Esophagus muscularis mucosa (tissue), 4 donors: ENCODE measurements around the gene USP17L19. TPM values are rescaled to one million over a fixed set of nuclear protein-coding genes. Genes with fewer than 3 reads are reported as not detected.
"Not testable (repeated sequence)": the region's sequence is repeated elsewhere in the genome, so short reads cannot be mapped to it uniquely, and the experiment has no call there.

Experiments used
- DNase-seq: peaks from one replicate; pipeline ENCODE4 v3.0.0-alpha.2; 2017; ENCODE audit errors: extremely low spot score
- H3K27ac ChIP-seq, 4 donors: fragments of 200-600 bp; sonication (generic); replicated peaks in 1 of 4; 1 replicate in 3 of 4; 2 replicates in 1 of 4; pipeline ENCODE4 v1.5.1; 2016 to 2019; ENCODE audit warnings: mild to moderate bottlenecking in 1 of 4
- H3K27me3 ChIP-seq, 4 donors: fragments of 200-600 bp; sonication (generic); one replicate each; pipeline versions ENCODE4 v1.5.1 to v1.6.0; 2016 to 2019
- H3K36me3 ChIP-seq, 4 donors: fragments of 200-600 bp; sonication (generic); one replicate each; pipeline ENCODE4 v1.5.1; 2016 to 2019
- H3K4me1 ChIP-seq, 4 donors: fragments of 200-600 bp; sonication (generic); one replicate each; pipeline ENCODE4 v1.5.1; 2016 to 2019
- H3K4me3 ChIP-seq, 4 donors: fragments of 200-600 bp; sonication (generic); 1 replicate in 2 of 4; 2 replicates in 2 of 4; pipeline ENCODE4 v1.5.1; 2016 to 2019; ENCODE audit warnings: mild to moderate bottlenecking in 4 of 4, moderate library complexity in 1 of 4
- H3K9me3 ChIP-seq, 4 donors: fragments of 200-600 bp; sonication (generic); 1 replicate in 3 of 4; 2 replicates in 1 of 4; pipeline ENCODE4 v1.5.1; 2016 to 2019
- WGBS: methylation state at CpG from one replicate; pipeline ENCODE4 v1.1.5; 2018; 5-methylcytosine and 5-hydroxymethylcytosine counted together
- intact Hi-C: fragments of 100-400 bp; cut with DNase I; formaldehyde crosslinking; loops from one replicate; pipeline ENCODE4 v1.15.1; 2023
- total RNA-seq, 4 donors: library from RNA; depleted of rRNA; stranded (reverse); fragments of >200 nt; gene quantifications; one replicate each; pipeline versions ENCODE4 v1.1.0 to v1.2.1, GENCODE V29; 2016

The USP17L19 gene
- total RNA-seq, 4 donors from 2014 or later: not detected

DNA sequence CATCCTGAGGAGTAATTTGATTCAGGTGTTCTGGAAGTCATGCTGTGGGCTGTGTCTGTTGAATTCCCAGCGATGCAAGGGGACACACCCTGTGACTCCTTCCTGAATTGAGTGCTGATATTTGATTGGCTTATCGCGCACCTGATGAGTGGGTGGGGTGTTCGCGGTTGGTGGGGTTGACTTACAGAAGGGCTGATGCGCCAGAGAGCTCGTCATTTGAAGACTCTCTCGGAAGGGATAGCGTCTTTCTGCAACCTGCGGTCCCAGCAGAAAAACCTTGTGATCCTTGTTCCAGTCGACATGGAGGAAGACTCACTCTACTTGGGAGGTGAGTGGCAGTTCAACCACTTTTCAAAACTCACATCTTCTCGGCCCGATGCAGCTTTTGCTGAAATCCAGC lies 9.4 kb downstream of the USP17L19 start, which contains the start of gene USP17L21:
Gene USP17L21 (plus strand): TSS at position 301 of the 400 bp plus-strand sequence. CDS start 0 bp downstream, at position 301.
- H3K9me3 ChIP-seq, H3K36me3 ChIP-seq, H3K27me3 ChIP-seq, H3K27ac ChIP-seq, DNase-seq, H3K4me1 ChIP-seq, intact Hi-C loops, H3K4me3 ChIP-seq: not testable (repeated sequence)
- WGBS: no CpG with 5 or more reads among the region's 13 CpGs

- H3K27me3 ChIP-seq, DNase-seq, H3K27ac ChIP-seq, H3K9me3 ChIP-seq, intact Hi-C loops, H3K36me3 ChIP-seq, H3K4me1 ChIP-seq, H3K4me3 ChIP-seq: not testable (repeated sequence)
- WGBS: no CpG with 5 or more reads among the region's 15 CpGs
These were observed 14.1 kb downstream of the USP17L19 start, which contains the start of gene USP17L22 for GRCh38 chr4:9267319-9267718. USP17L22 (plus strand) TSS chr4:9267619; CDS start chr4:9267619, 0 bp downstream.

DNA sequence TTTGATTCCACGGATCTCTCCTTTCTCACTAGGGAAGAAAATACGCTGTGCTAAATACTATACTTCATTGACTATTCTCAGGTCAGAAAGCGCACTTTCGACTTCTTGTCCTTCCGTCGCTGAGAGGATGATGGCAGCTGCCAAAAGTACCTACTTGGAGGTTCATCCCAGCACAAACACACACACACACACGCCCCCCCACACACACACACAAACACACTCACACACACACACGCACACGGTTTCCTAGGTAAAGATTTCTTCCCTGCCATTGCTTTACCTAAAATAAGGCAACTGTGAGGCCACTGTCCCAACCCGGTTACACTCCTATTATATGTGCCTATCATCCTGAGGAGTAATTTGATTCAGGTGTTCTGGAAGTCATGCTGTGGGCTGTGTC lies 18.5 kb downstream of the USP17L19 start:
- WGBS: 91% methylated on average over 8 of the region's 10 CpGs
- intact Hi-C loops, H3K9me3 ChIP-seq, DNase-seq, H3K27ac ChIP-seq, H3K27me3 ChIP-seq, H3K4me3 ChIP-seq, H3K4me1 ChIP-seq, H3K36me3 ChIP-seq: not testable (repeated sequence)

Other genes with a start within 250 kb of the USP17L19 start
- gene FAM90A26, start 83.0 kb upstream of the USP17L19 start, total RNA-seq: not detected
- gene USP17L10, start 42.7 kb upstream of the USP17L19 start, total RNA-seq: not detected
- gene USP17L11, start 38.0 kb upstream of the USP17L19 start, total RNA-seq: not detected
- not detected for gene USP17L12, start 33.2 kb upstream of the USP17L19 start, total RNA-seq
- not detected for gene USP17L13, start 28.5 kb upstream of the USP17L19 start, total RNA-seq
- not detected for gene USP17L15, start 19.0 kb upstream of the USP17L19 start, total RNA-seq
- not detected for gene USP17L17, start 9.5 kb upstream of the USP17L19 start, total RNA-seq
- gene USP17L18, start 4.7 kb upstream of the USP17L19 start, total RNA-seq: not detected
- not detected for gene USP17L20, start 4.7 kb downstream of the USP17L19 start, total RNA-seq
- gene USP17L21, start 9.5 kb downstream of the USP17L19 start, total RNA-seq: not detected
- not detected for gene USP17L22, start 14.2 kb downstream of the USP17L19 start, total RNA-seq
- gene USP17L24, start 71.8 kb downstream of the USP17L19 start, total RNA-seq: not detected
- gene USP17L25, start 76.5 kb downstream of the USP17L19 start, total RNA-seq: not detected
- not detected for gene USP17L26, start 81.3 kb downstream of the USP17L19 start, total RNA-seq
- not detected for gene USP17L5, start 86.0 kb downstream of the USP17L19 start, total RNA-seq
- not detected for gene USP17L27, start 90.8 kb downstream of the USP17L19 start, total RNA-seq
- not detected for gene USP17L28, start 95.5 kb downstream of the USP17L19 start, total RNA-seq
- gene USP17L29, start 100.3 kb downstream of the USP17L19 start, total RNA-seq: not detected
- not detected for gene USP17L30, start 109.8 kb downstream of the USP17L19 start, total RNA-seq
- gene DEFB131A, start 191.0 kb downstream of the USP17L19 start, total RNA-seq: not detected